ENCODE data around the gene PDS5A.

- TF ChIP-seq, protein P1, sequence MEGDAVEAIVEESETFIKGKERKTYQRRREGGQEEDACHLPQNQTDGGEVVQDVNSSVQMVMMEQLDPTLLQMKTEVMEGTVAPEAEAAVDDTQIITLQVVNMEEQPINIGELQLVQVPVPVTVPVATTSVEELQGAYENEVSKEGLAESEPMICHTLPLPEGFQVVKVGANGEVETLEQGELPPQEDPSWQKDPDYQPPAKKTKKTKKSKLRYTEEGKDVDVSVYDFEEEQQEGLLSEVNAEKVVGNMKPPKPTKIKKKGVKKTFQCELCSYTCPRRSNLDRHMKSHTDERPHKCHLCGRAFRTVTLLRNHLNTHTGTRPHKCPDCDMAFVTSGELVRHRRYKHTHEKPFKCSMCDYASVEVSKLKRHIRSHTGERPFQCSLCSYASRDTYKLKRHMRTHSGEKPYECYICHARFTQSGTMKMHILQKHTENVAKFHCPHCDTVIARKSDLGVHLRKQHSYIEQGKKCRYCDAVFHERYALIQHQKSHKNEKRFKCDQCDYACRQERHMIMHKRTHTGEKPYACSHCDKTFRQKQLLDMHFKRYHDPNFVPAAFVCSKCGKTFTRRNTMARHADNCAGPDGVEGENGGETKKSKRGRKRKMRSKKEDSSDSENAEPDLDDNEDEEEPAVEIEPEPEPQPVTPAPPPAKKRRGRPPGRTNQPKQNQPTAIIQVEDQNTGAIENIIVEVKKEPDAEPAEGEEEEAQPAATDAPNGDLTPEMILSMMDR (conservative IDR thresholded peaks at IDR 0.05) = no peak
- TF ChIP-seq EZH2 (IDR thresholded peaks at IDR 0.05; ENCODE audit: low read depth) = no peak
These were observed 131.0 kb downstream of the PDS5A start for GRCh38 chr4:39846705-39847104.

Data from PC-9 (cell line).